Endothelial cell of umbilical vein (primary cell): ENCODE data around the gene ZNF644. TPM values are rescaled to one million over a fixed set of nuclear protein-coding genes. Genes with fewer than 3 reads are reported as not detected.
"Not testable (repeated sequence)": the region's sequence is repeated elsewhere in the genome, so short reads cannot be mapped to it uniquely, and the experiment has no call there.

ENCODE experiments used
- BruUV-seq: library from RNA; stranded (reverse); fragments of 400-500 nt; replicated peaks from 2 replicates; lab custom pipeline; 2021; lab: Mats Ljungman, UMichigan
- CTCF ChIA-PET: fragments of 300-600, 350-600 bp; sonication (Branson Sonifier 250); formaldehyde crosslinking; loops from one replicate; lab custom pipeline; 2021; ENCODE audit warnings: antibody characterized with exemption, inconsistent platforms; lab: Charles Lee
- POLR2A ChIA-PET: fragments of 300-600, 350-600 bp; sonication (Branson Sonifier 250); formaldehyde crosslinking; loops from one replicate; lab custom pipeline; 2021; ENCODE audit warnings: antibody characterized with exemption, inconsistent platforms; lab: Charles Lee
- DNase-seq: peaks from one replicate; pipeline ENCODE4 v3.0.0-alpha.2; 2011; ENCODE audit warnings: low read depth, low spot score
- FAIRE-seq: peaks from 2 replicates; lab custom pipeline; 2011; peaks lifted over from hg19 to GRCh38; lab: Jason Lieb, UNC
- H2AFZ ChIP-seq: 2 replicates; pipeline ENCODE4 v1.6.0; 2012; ENCODE audit warnings: low read depth, low read length, control low read depth, inconsistent platforms
- H3K27ac ChIP-seq: 2 replicates; pipeline ENCODE4 v1.5.1; 2011; ENCODE audit warnings: low read depth, mild to moderate bottlenecking, control low read depth, low read length, moderate library complexity; ENCODE audit not compliant: insufficient read depth
- H3K27me3 ChIP-seq, 2 experiments: 2 replicates each; pipeline versions ENCODE4 v1.6.0 to v1.6.1; 2011; ENCODE audit warnings: low read length in 2 of 2, mixed read lengths in 1 of 2; ENCODE audit not compliant: control insufficient read depth in 2 of 2, insufficient read depth in 2 of 2
- H3K36me3 ChIP-seq, 2 experiments: 2 replicates in 1 of 2; 3 replicates in 1 of 2; pipeline ENCODE4 v1.5.1; 2011; ENCODE audit warnings: low read length in 2 of 2, mild to moderate bottlenecking in 1 of 2, moderate library complexity in 1 of 2; ENCODE audit not compliant: control insufficient read depth in 2 of 2, insufficient read depth in 2 of 2; ENCODE audit errors: extremely low read depth in 1 of 2
- H3K4me1 ChIP-seq: 3 replicates; pipeline ENCODE4 v1.5.1; 2011; ENCODE audit warnings: mild to moderate bottlenecking, low read length; ENCODE audit not compliant: control insufficient read depth, insufficient read depth; ENCODE audit errors: extremely low read depth
- H3K4me2 ChIP-seq: 2 replicates; pipeline ENCODE4 v1.6.1; 2011; ENCODE audit warnings: low read length, control low read depth, mixed read lengths; ENCODE audit not compliant: insufficient read depth
- H3K4me3 ChIP-seq, 3 experiments: fragments of 200-600 bp in 1 of 3; sonication (generic), shearing (Covaris generic) in 1 of 3; replicated peaks in 1 of 3; 2 replicates each; pipeline ENCODE4 v1.5.1; 2011 to 2016; ENCODE audit warnings: control low read depth in 3 of 3, low read length in 3 of 3, mild to moderate bottlenecking in 2 of 3, inconsistent platforms in 1 of 3, low read depth in 1 of 3, moderate library complexity in 1 of 3; ENCODE audit not compliant: insufficient read depth in 1 of 3
- H3K79me2 ChIP-seq: 2 replicates; pipeline ENCODE4 v1.6.0; 2012; ENCODE audit warnings: low read length, inconsistent platforms; ENCODE audit not compliant: control insufficient read depth, insufficient read depth
- H3K9ac ChIP-seq: replicated peaks from 2 replicates; pipeline ENCODE3; 2011; ENCODE audit warnings: low read length, control low read depth; ENCODE audit not compliant: insufficient read depth; ENCODE audit errors: extremely low read depth
- H3K9me1 ChIP-seq: replicated peaks from 3 replicates; pipeline ENCODE4 v1.6.0; 2011; ENCODE audit warnings: mild to moderate bottlenecking, low read length; ENCODE audit not compliant: control insufficient read depth, insufficient read depth; ENCODE audit errors: extremely low read depth
- H3K9me3 ChIP-seq: replicated peaks from 2 replicates; pipeline ENCODE4 v1.5.1; 2012; ENCODE audit warnings: low read length, inconsistent platforms; ENCODE audit not compliant: control insufficient read depth, insufficient read depth
- H4K20me1 ChIP-seq: replicated peaks from 2 replicates; pipeline ENCODE3; 2011; ENCODE audit warnings: mild to moderate bottlenecking, low read length; ENCODE audit not compliant: control insufficient read depth, insufficient read depth; ENCODE audit errors: extremely low read depth
- dilution Hi-C: fragments of 300-500 bp; cut with MboI; formaldehyde crosslinking; loops from one replicate; pipeline ENCODE4 v1.15.0; 2019; ENCODE audit warnings: low sequenced_read_pairs; ENCODE audit not compliant: extremely low pct_ligation_motif_present
- intact Hi-C: fragments of 100-400 bp; cut with micrococcal nuclease; formaldehyde crosslinking; loops from one replicate; pipeline ENCODE4 v1.10.0; 2022
- polyA plus RNA-seq, 4 experiments: library from polyadenylated mRNA; depleted of rRNA in 3 of 4; stranded (reverse) in 3 of 4; unstranded in 1 of 4; fragments of >200 nt; gene quantifications; 2 replicates each; pipeline versions ENCODE4 v1.2.1 to v1.2.3, GENCODE V29; 2011 to 2012; ENCODE audit warnings: missing spikeins in 1 of 4
- total RNA-seq: library from RNA; stranded (reverse); gene quantifications from 2 replicates; pipeline ENCODE4 v1.2.3, GENCODE V29; 2021

ZNF644 gene
- total and polyA plus RNA-seq, 2 donors (not counting 3 experiments of a cell fraction or from before 2014, with no cell fraction given) = 7.2 to 47.0 TPM

- H3K9me3 ChIP-seq, H2AFZ ChIP-seq, H3K4me1 ChIP-seq, H3K27me3 ChIP-seq, POLR2A ChIA-PET, dilution Hi-C loops, H3K9me1 ChIP-seq, DNase-seq, H3K4me3 ChIP-seq, CTCF ChIA-PET, intact Hi-C loops, H3K79me2 ChIP-seq, FAIRE-seq, BruUV-seq, H3K4me2 ChIP-seq, H3K9ac ChIP-seq, H3K36me3 ChIP-seq, H3K27ac ChIP-seq, H4K20me1 ChIP-seq: not testable (repeated sequence)
Measured at GRCh38 chr1:90893679-90894078, 128.2 kb downstream of the ZNF644 start.

- POLR2A ChIA-PET, BruUV-seq, H3K4me2 ChIP-seq, H3K27me3 ChIP-seq, CTCF ChIA-PET, DNase-seq, H4K20me1 ChIP-seq, H3K9me3 ChIP-seq, H3K4me3 ChIP-seq, H3K36me3 ChIP-seq, H3K27ac ChIP-seq, H3K9ac ChIP-seq, intact Hi-C loops, dilution Hi-C loops, H3K9me1 ChIP-seq, H3K4me1 ChIP-seq, H2AFZ ChIP-seq, H3K79me2 ChIP-seq: not testable (repeated sequence)
- peak; percentile 55 for FAIRE-seq
Measured at GRCh38 chr1:90892884-90893283, 129.0 kb downstream of the ZNF644 start.

GRCh38 chr1:90892196-90892595 is 129.6 kb downstream of the ZNF644 start:
- POLR2A ChIA-PET, H3K9me1 ChIP-seq, H3K36me3 ChIP-seq, H3K27me3 ChIP-seq, H2AFZ ChIP-seq, FAIRE-seq, H3K4me2 ChIP-seq, H3K4me3 ChIP-seq, H3K9me3 ChIP-seq, intact Hi-C loops, H3K4me1 ChIP-seq, DNase-seq, H3K9ac ChIP-seq, H4K20me1 ChIP-seq, H3K27ac ChIP-seq, BruUV-seq, H3K79me2 ChIP-seq, dilution Hi-C loops, CTCF ChIA-PET: not testable (repeated sequence)

GRCh38 chr1:90891756-90892155 is 130.1 kb downstream of the ZNF644 start:
- H4K20me1 ChIP-seq, H3K9ac ChIP-seq, H3K79me2 ChIP-seq, H3K4me1 ChIP-seq, DNase-seq, H3K4me3 ChIP-seq, CTCF ChIA-PET, H3K27me3 ChIP-seq, H2AFZ ChIP-seq, FAIRE-seq, H3K9me3 ChIP-seq, H3K36me3 ChIP-seq, POLR2A ChIA-PET, H3K27ac ChIP-seq, dilution Hi-C loops, H3K4me2 ChIP-seq, BruUV-seq, H3K9me1 ChIP-seq, intact Hi-C loops: not testable (repeated sequence)
